Measurements from ENCODE around the gene FNDC3B. TPM values are rescaled to one million over a fixed set of nuclear protein-coding genes. Genes with fewer than 3 reads are reported as not detected.

The FNDC3B gene
- total and polyA plus RNA-seq, 2 of the 8 experiments (the other 6 are each of a cell fraction or from before 2014, with no cell fraction given), result 14.1 to 44.4 TPM

DNA sequence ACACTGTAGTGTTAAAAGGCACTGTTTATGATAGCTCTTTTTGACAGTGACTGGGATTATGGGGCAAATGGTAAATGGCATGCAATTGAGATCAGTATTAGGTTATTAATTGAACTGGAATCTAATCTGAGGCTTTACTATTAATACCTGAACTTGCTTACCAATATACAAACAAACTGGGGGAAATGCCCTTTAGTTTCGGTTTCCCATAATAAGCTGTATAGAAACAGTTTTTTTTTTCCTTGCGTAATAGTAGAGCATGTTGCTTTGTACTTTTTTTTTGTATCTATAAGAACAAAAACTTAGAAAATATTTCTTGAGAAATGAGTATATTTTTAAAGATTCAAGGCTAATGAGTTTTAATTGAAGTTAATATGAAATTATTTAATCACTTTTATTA lies 95.0 kb downstream of the FNDC3B start (continued):
- TF ChIP-seq, protein P1, sequence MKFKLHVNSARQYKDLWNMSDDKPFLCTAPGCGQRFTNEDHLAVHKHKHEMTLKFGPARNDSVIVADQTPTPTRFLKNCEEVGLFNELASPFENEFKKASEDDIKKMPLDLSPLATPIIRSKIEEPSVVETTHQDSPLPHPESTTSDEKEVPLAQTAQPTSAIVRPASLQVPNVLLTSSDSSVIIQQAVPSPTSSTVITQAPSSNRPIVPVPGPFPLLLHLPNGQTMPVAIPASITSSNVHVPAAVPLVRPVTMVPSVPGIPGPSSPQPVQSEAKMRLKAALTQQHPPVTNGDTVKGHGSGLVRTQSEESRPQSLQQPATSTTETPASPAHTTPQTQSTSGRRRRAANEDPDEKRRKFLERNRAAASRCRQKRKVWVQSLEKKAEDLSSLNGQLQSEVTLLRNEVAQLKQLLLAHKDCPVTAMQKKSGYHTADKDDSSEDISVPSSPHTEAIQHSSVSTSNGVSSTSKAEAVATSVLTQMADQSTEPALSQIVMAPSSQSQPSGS (IDR thresholded peaks at IDR 0.05; ENCODE audit: low read length), result no peak
- TF ChIP-seq CHD7 (IDR thresholded peaks at IDR 0.05; ENCODE audit: insufficient replicate concordance, low read length), result no peak
- TF ChIP-seq BACH1 (IDR thresholded peaks at IDR 0.05; ENCODE audit: low read length), result no peak
- no peak for TF ChIP-seq SIRT6 (IDR thresholded peaks at IDR 0.05; ENCODE audit: low read length)
- no peak for TF ChIP-seq TEAD4 (IDR thresholded peaks at IDR 0.05; ENCODE audit: low read depth, low read length)
- TF ChIP-seq SIN3A (conservative IDR thresholded peaks at IDR 0.05 in 1 of 2, IDR thresholded peaks at IDR 0.05 in 1 of 2; ENCODE audit: low read depth in 1 of 2, low read length in 2 of 2), result no peak
